Caco-2 (cell line): ENCODE measurements around the gene SFRP5. TPM values are rescaled to one million over a fixed set of nuclear protein-coding genes. Genes with fewer than 3 reads are reported as not detected.

Experiments
- BruUV-seq: library from RNA; stranded (reverse); fragments of 400-500 nt; replicated peaks from 2 replicates; lab custom pipeline; 2021; lab: Mats Ljungman, UMichigan
- CTCF ChIA-PET: fragments of 300-600 bp; sonication (Branson Sonifier 250); formaldehyde crosslinking; loops from one replicate; lab custom pipeline; 2022; ENCODE audit warnings: antibody characterized with exemption; lab: Charles Lee
- POLR2A ChIA-PET: fragments of 300-600 bp; sonication (Branson Sonifier 250); formaldehyde crosslinking; loops from one replicate; lab custom pipeline; 2022; ENCODE audit warnings: antibody characterized with exemption; lab: Charles Lee
- DNase-seq, 2 experiments: peaks; one replicate each; pipeline versions ENCODE4 v3.0.0 to v3.0.0-alpha.2; 2020 to 2022
- H3K27me3 ChIP-seq: replicated peaks from 2 replicates; pipeline ENCODE4 v1.6.0; 2011; ENCODE audit warnings: low read length; ENCODE audit not compliant: control insufficient read depth, insufficient read depth
- H3K36me3 ChIP-seq: 2 replicates; pipeline ENCODE4 v1.5.1; 2011; ENCODE audit warnings: low read length; ENCODE audit not compliant: control insufficient read depth, insufficient read depth
- H3K4me1 ChIP-seq: fragments of 250-450 bp; sonication (Bioruptor Pico); 2 replicates; pipeline ENCODE4 v1.5.1; 2020; ENCODE audit warnings: mild to moderate bottlenecking
- H3K4me3 ChIP-seq: 2 replicates; pipeline ENCODE4 v1.5.1; 2011; ENCODE audit warnings: low read depth, mild to moderate bottlenecking, control low read depth, low read length
- H3K9me3 ChIP-seq: fragments of 250-450 bp; sonication (Bioruptor Pico); 2 replicates; pipeline ENCODE4 v1.5.1; 2020; ENCODE audit warnings: mild to moderate bottlenecking, moderate library complexity
- H3K27ac Mint-ChIP-seq: one replicate; pipeline ENCODE4 v1.8.0; 2022; ENCODE audit warnings: mixed read lengths; ENCODE audit not compliant: unreplicated experiment
- H3K27me3 Mint-ChIP-seq: one replicate; pipeline ENCODE4 v1.8.0; 2022; ENCODE audit warnings: mixed read lengths; ENCODE audit not compliant: insufficient read depth, unreplicated experiment
- H3K36me3 Mint-ChIP-seq: one replicate; pipeline ENCODE4 v1.8.0; 2022; ENCODE audit warnings: mild to moderate bottlenecking, mixed read lengths; ENCODE audit not compliant: insufficient read depth, unreplicated experiment
- H3K4me1 Mint-ChIP-seq: one replicate; pipeline ENCODE4 v1.8.0; 2022; ENCODE audit warnings: low read depth, mixed read lengths; ENCODE audit not compliant: unreplicated experiment
- H3K4me3 Mint-ChIP-seq: one replicate; pipeline ENCODE4 v1.8.0; 2022; ENCODE audit warnings: mild to moderate bottlenecking, moderate library complexity, mixed read lengths; ENCODE audit not compliant: unreplicated experiment
- H3K9me3 Mint-ChIP-seq: one replicate; pipeline ENCODE4 v1.8.0; 2022; ENCODE audit warnings: mixed read lengths; ENCODE audit not compliant: unreplicated experiment
- CTCF ChIP-seq, 2 experiments: fragments of 200-600 bp in 1 of 2; IDR thresholded peaks; 1 replicate in 1 of 2; 2 replicates in 1 of 2; pipeline versions ENCODE4 v1.5.1 to v1.8.0; 2011 to 2022; ENCODE audit warnings: antibody characterized with exemption in 1 of 2, control low read depth in 1 of 2, inconsistent platforms in 1 of 2, low read depth in 1 of 2, low read length in 1 of 2, mild to moderate bottlenecking in 1 of 2, moderate library complexity in 1 of 2; ENCODE audit not compliant: insufficient read depth in 1 of 2, severe bottlenecking in 1 of 2, unreplicated experiment in 1 of 2
- intact Hi-C: fragments of 100-400 bp; cut with micrococcal nuclease; formaldehyde crosslinking; loops from one replicate; pipeline ENCODE4 v1.10.0; 2022; ENCODE audit not compliant: unreplicated experiment
- total RNA-seq: library from RNA; stranded (reverse); gene quantifications from 2 replicates; pipeline ENCODE4 v1.2.3, GENCODE V29; 2022

SFRP5 gene
- total RNA-seq, 1 experiment from 2014 or later: 1.1 TPM

GRCh38 chr10:97785231-97785630 is 13.4 kb upstream of the SFRP5 start:
- Mint-ChIP-seq H3K9me3 (no peaks in the 10 kb centered on the region), H3K27me3 (no peaks in the 10 kb centered on the region), H3K4me1 (peaks cover 16% of the 10 kb centered on the region), H3K4me3 (no peak overlapping the region), H3K27ac (no peak overlapping the region), H3K36me3 (no peaks in the 10 kb centered on the region)
- no peak for TF ChIP-seq CTCF (IDR thresholded peaks at IDR 0.05; ENCODE audit: insufficient read depth in 1 of 2, low read depth in 1 of 2, low read length in 1 of 2, severe bottlenecking in 1 of 2, unreplicated experiment in 1 of 2)
- H3K27me3 ChIP-seq: no peaks in the 10 kb centered on the region
- no peak for DNase-seq
- H3K4me1 ChIP-seq: peaks cover 47% of the 10 kb centered on the region
- no peaks in the 10 kb centered on the region for H3K9me3 ChIP-seq
- ChIA-PET POLR2A (no interaction called here), CTCF (no interaction called here)
- H3K4me3 ChIP-seq: no peak overlapping the region
- H3K36me3 ChIP-seq: no peaks in the 10 kb centered on the region
- intact Hi-C loops: no loop called here
- no TSS peak for BruUV-seq

- Mint-ChIP-seq H3K9me3 (no peaks in the 10 kb centered on the region), H3K27ac (no peak overlapping the region), H3K36me3 (no peaks in the 10 kb centered on the region), H3K4me1 (peaks cover 16% of the 10 kb centered on the region), H3K27me3 (no peaks in the 10 kb centered on the region), H3K4me3 (no peak overlapping the region)
- Histone ChIP-seq H3K4me1 (peaks cover 38% of the 10 kb centered on the region), H3K36me3 (no peaks in the 10 kb centered on the region), H3K27me3 (no peaks in the 10 kb centered on the region), H3K4me3 (no peak overlapping the region), H3K9me3 (no peaks in the 10 kb centered on the region)
- ChIA-PET POLR2A (no interaction called here), CTCF (no interaction called here)
- no peak for DNase-seq
- no peak for TF ChIP-seq CTCF (IDR thresholded peaks at IDR 0.05; ENCODE audit: insufficient read depth in 1 of 2, low read depth in 1 of 2, low read length in 1 of 2, severe bottlenecking in 1 of 2, unreplicated experiment in 1 of 2)
- intact Hi-C loops: no loop called here
- BruUV-seq: no TSS peak
These were observed 12.5 kb upstream of the SFRP5 start for GRCh38 chr10:97784200-97784810.

GRCh38 chr10:97782455-97783228 is 10.8 kb upstream of the SFRP5 start:
- H3K9me3 Mint-ChIP-seq: no peaks in the 10 kb centered on the region
- intact Hi-C loops: no loop called here
- Histone ChIP-seq H3K9me3 (no peaks in the 10 kb centered on the region), H3K4me3 (no peak overlapping the region), H3K36me3 (no peaks in the 10 kb centered on the region), H3K4me1 (peaks cover 26% of the 10 kb centered on the region), H3K27me3 (no peaks in the 10 kb centered on the region)
- H3K27me3 Mint-ChIP-seq: no peaks in the 10 kb centered on the region
- no peaks in the 10 kb centered on the region for H3K36me3 Mint-ChIP-seq
- no TSS peak for BruUV-seq
- ChIA-PET POLR2A (no interaction called here), CTCF (no interaction called here)
- no peak for TF ChIP-seq CTCF (IDR thresholded peaks at IDR 0.05; ENCODE audit: insufficient read depth in 1 of 2, low read depth in 1 of 2, low read length in 1 of 2, severe bottlenecking in 1 of 2, unreplicated experiment in 1 of 2)
- H3K4me1 Mint-ChIP-seq: peaks cover 14% of the 10 kb centered on the region
- no peak for DNase-seq
- H3K4me3 Mint-ChIP-seq: no peak overlapping the region
- H3K27ac Mint-ChIP-seq: no peak overlapping the region
